ENCODE measurements around the gene ANKMY2. TPM values are rescaled to one million over a fixed set of nuclear protein-coding genes. Genes with fewer than 3 reads are reported as not detected.
"Not testable (repeated sequence)": the region's sequence is repeated elsewhere in the genome, so short reads cannot be mapped to it uniquely, and the experiment has no call there.

ANKMY2 gene
- total and polyA plus RNA-seq, 4 donors: 9.4 to 22.5 (median 12.9) TPM

DNA sequence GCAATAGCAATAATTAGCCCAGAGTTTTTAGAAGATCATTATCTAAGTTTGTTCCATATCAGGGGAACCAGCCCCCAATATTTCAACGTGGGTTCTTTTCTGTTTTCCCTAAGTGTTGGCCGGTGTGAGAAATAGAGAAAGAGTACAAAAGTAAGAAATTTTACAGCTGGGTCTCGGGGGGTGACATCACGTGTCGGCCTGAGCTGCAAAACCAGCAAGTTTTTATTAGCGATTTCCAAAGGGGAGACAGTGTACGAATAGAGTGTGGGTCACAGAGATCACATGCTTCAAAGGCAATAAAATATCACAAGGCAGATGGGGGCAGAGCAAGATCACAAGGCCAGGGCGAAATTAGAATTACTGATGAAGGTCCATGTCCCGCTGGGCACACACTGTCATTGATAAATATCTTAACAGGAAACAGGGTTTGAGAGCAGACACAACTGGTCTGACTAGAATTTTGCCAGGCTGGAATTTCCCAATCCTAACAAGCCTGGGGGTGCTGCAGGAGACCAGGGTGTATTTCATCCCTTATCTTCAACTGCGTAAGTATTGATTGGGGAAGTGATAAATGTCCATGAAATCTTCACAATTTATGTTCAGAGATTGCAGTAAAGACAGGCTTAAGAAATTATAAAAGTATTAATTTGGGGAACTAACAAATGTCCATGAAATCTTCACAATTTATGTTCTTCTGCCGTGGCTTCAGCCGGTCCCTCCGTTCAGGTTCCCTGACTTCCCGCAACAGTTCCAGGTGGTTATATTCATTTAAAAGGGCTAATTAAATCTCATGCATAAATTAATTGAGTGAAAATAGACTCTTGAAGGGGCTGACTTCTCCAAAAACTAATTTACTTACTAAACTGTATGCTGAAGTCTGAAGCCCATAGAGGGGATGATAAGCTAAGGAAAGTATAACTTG is 33.4 kb upstream of the ANKMY2 start:
- DNase-seq; H3K4me3 ChIP-seq (ENCODE audit: low read length in 2 of 2); intact Hi-C loops (cut with DNase I); H3K27me3 ChIP-seq (ENCODE audit: control insufficient read depth in 1 of 2, insufficient read depth in 2 of 2, low read length in 1 of 2); ATAC-seq (ENCODE audit: low FRiP score); H3K36me3 ChIP-seq (ENCODE audit: control insufficient read depth in 1 of 2, insufficient read depth in 2 of 2, low read length in 1 of 2); H3K27ac ChIP-seq (ENCODE audit: low read depth in 1 of 2, low read length in 2 of 2); H3K9me3 ChIP-seq (ENCODE audit: control insufficient read depth, low read length); H3K4me1 ChIP-seq (ENCODE audit: control insufficient read depth in 1 of 2, insufficient read depth in 2 of 2, low read length in 2 of 2): not testable (repeated sequence)
- WGBS, 2 donors: 89% methylated on average over 14 of the region's 14 CpGs

DNA sequence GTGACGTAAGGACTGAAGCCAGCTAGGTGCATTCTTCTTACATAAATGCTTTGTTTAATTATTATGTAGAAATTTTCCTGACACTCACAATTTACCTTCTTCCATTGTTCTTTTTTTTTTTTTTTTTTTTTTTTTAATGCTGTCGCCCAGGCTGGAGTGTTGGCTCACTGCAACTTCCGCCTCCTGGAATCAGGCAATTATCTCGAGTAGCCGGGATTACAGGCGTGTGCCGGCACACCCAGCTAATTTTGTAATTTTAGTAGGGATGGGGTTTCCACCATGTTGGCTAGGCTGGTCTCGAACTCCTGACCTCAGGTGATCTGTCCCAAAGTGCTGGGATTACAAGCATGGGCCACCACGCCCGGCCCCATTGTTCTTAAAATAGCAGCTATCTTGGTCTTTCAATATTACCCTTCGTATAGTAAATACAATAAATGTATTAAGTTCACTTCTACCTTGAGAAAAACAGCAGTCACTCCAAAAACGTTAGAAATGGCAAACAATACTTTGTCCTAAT is 32.5 kb upstream of the ANKMY2 start:
- ATAC-seq (ENCODE audit: low FRiP score): no peak
- H3K9me3 ChIP-seq (ENCODE audit: control insufficient read depth, low read length): no peaks in the 10 kb centered on the region
- no peak overlapping the region for H3K4me3 ChIP-seq (ENCODE audit: low read length in 2 of 2)
- no peak overlapping the region for H3K27ac ChIP-seq (ENCODE audit: low read depth in 1 of 2, low read length in 2 of 2)
- peaks cover 0 to 2% of the 10 kb centered on the region in 2 donors for H3K36me3 ChIP-seq (ENCODE audit: control insufficient read depth in 1 of 2, insufficient read depth in 2 of 2, low read length in 1 of 2)
- no peaks in the 10 kb centered on the region for H3K4me1 ChIP-seq (ENCODE audit: control insufficient read depth in 1 of 2, insufficient read depth in 2 of 2, low read length in 2 of 2)
- 93 to 94% methylated on average over 12 of the region's 12 CpGs for WGBS, 2 donors
- intact Hi-C loops (cut with DNase I): no loop called here
- no peaks in the 10 kb centered on the region for H3K27me3 ChIP-seq (ENCODE audit: control insufficient read depth in 1 of 2, insufficient read depth in 2 of 2, low read length in 1 of 2)
- DNase-seq: no peak

DNA sequence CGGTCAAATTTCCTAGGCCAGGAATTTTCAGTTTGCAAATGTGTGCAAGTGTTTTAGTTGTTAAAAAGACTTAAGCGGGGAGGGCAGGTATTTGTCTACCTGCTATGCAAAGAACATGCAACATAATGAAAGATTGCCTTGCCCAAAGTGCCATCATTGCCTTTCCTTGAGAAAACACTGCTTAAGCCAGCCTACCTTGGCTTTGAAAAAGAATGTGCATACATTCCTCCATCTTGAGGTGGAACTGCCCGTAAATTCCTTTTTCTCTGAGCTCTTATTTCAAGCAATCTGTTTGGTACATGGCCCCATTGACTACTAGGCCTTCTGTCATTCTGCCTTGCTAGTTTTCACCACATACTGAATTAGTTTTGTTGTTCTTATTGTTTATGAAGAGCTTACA is 29.7 kb upstream of the ANKMY2 start:
- no peaks in the 10 kb centered on the region for H3K27me3 ChIP-seq (ENCODE audit: control insufficient read depth in 1 of 2, insufficient read depth in 2 of 2, low read length in 1 of 2)
- H3K9me3 ChIP-seq (ENCODE audit: control insufficient read depth, low read length): no peaks in the 10 kb centered on the region
- intact Hi-C loops (cut with DNase I): no loop called here
- no peaks in the 10 kb centered on the region for H3K4me1 ChIP-seq (ENCODE audit: control insufficient read depth in 1 of 2, insufficient read depth in 2 of 2, low read length in 2 of 2)
- peaks cover 0 to 2% of the 10 kb centered on the region in 2 donors for H3K36me3 ChIP-seq (ENCODE audit: control insufficient read depth in 1 of 2, insufficient read depth in 2 of 2, low read length in 1 of 2)
- H3K27ac ChIP-seq (ENCODE audit: low read depth in 1 of 2, low read length in 2 of 2): no peak overlapping the region
- ATAC-seq (ENCODE audit: low FRiP score) (no peak), DNase-seq (no peak)
- 89 to 92% methylated on average over 3 of the region's 3 CpGs for WGBS, 2 donors
- H3K4me3 ChIP-seq (ENCODE audit: low read length in 2 of 2): no peak overlapping the region

DNA sequence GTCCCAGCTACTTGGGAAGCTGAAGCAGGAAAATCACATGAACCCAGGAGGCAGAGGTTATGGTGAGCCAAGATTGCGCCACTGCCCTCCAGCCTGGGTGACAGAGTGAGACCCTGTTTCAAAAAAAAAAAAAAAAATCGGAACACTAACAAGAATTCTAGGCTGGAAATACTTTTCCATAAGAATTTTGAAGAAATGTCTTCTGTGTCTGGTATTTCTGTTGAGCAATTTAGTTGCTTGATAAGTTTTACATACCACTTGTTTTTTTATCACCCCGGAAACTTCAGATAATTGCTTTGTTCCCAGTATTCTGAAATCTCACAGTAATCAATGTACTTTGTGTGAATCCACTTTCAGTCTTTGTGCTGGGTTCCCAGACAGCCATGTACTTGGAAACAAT is 26.3 kb upstream of the ANKMY2 start:
- WGBS, 2 donors: 86 to 98% methylated on average over 3 of the region's 3 CpGs
- DNase-seq (no peak), ATAC-seq (ENCODE audit: low FRiP score) (no peak)
- intact Hi-C loops (cut with DNase I): no loop called here
- no peaks in the 10 kb centered on the region for H3K4me1 ChIP-seq (ENCODE audit: control insufficient read depth in 1 of 2, insufficient read depth in 2 of 2, low read length in 2 of 2)
- no peak overlapping the region for H3K27ac ChIP-seq (ENCODE audit: low read depth in 1 of 2, low read length in 2 of 2)
- no peaks in the 10 kb centered on the region for H3K9me3 ChIP-seq (ENCODE audit: control insufficient read depth, low read length)
- peaks cover 0 to 2% of the 10 kb centered on the region in 2 donors for H3K36me3 ChIP-seq (ENCODE audit: control insufficient read depth in 1 of 2, insufficient read depth in 2 of 2, low read length in 1 of 2)
- no peaks in the 10 kb centered on the region for H3K27me3 ChIP-seq (ENCODE audit: control insufficient read depth in 1 of 2, insufficient read depth in 2 of 2, low read length in 1 of 2)
- no peak overlapping the region for H3K4me3 ChIP-seq (ENCODE audit: low read length in 2 of 2)

DNA sequence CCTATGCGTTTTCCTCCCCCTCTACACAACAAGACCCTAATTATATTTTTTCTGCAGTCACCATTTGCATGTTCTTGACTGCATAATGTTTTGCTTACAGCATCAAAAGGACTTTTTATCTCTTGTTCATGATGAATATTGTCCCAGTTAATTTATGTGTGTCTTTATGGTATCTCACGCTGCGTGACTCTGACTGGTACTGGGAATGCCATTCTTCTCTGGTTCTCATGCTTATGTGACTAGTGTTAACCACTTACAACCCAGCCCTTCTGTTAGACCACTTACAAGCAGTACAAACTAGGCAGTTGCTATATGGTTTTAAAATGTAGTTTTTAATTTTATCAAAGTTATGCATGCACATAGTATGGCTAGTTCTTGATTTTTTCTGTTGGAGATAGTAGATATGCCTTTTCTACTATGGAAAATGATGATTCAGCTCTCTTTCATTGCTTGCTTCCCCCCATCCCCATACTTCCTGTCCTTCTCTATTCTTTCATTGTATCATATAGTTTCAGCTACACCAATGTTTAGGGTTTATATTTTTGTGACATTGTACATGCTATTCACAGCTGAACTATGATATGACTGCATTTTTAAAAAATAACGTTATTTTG is 25.3 kb upstream of the ANKMY2 start:
- intact Hi-C loops (cut with DNase I): no loop called here
- Histone ChIP-seq H3K4me1 (ENCODE audit: control insufficient read depth in 1 of 2, insufficient read depth in 2 of 2, low read length in 2 of 2) (no peaks in the 10 kb centered on the region), H3K9me3 (ENCODE audit: control insufficient read depth, low read length) (no peaks in the 10 kb centered on the region), H3K27me3 (ENCODE audit: control insufficient read depth in 1 of 2, insufficient read depth in 2 of 2, low read length in 1 of 2) (no peaks in the 10 kb centered on the region), H3K36me3 (ENCODE audit: control insufficient read depth in 1 of 2, insufficient read depth in 2 of 2, low read length in 1 of 2) (peaks cover 0 to 2% of the 10 kb centered on the region in 2 donors), H3K4me3 (ENCODE audit: low read length in 2 of 2) (no peak overlapping the region), H3K27ac (ENCODE audit: low read depth in 1 of 2, low read length in 2 of 2) (no peak overlapping the region)
- DNase-seq: no peak
- 92 to 94% methylated on average over 4 of the region's 4 CpGs for WGBS, 2 donors
- ATAC-seq (ENCODE audit: low FRiP score): no peak

DNA sequence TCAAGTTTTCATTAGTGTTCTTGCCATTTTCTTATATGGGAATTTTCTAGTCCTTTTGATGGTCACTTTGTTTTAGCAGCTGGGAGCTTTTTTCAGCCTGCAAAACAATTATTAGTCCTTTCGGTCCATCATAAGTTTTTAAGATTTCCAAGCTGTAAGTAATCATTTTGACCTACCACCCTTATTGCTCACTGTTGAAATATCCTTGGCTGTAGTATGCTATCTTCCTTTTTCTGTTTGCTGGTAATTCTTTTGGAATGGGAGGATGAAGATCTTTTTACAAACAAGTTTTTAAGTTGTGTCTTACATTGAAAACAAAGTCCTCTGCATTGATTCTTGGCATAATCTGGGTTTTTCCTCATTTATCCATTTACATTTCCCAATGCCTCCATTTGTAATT is 24.5 kb upstream of the ANKMY2 start:
- no peaks in the 10 kb centered on the region for H3K4me1 ChIP-seq (ENCODE audit: control insufficient read depth in 1 of 2, insufficient read depth in 2 of 2, low read length in 2 of 2)
- H3K36me3 ChIP-seq (ENCODE audit: control insufficient read depth in 1 of 2, insufficient read depth in 2 of 2, low read length in 1 of 2): no peaks in the 10 kb centered on the region
- no peaks in the 10 kb centered on the region for H3K27me3 ChIP-seq (ENCODE audit: control insufficient read depth in 1 of 2, insufficient read depth in 2 of 2, low read length in 1 of 2)
- no peak overlapping the region for H3K4me3 ChIP-seq (ENCODE audit: low read length in 2 of 2)
- ATAC-seq (ENCODE audit: low FRiP score) (no peak), DNase-seq (no peak)
- WGBS, 2 donors: 68 to 84% methylated on average over 1 of the region's 1 CpG
- intact Hi-C loops (cut with DNase I): no loop called here
- H3K27ac ChIP-seq (ENCODE audit: low read depth in 1 of 2, low read length in 2 of 2): no peak overlapping the region
- no peaks in the 10 kb centered on the region for H3K9me3 ChIP-seq (ENCODE audit: control insufficient read depth, low read length)

DNA sequence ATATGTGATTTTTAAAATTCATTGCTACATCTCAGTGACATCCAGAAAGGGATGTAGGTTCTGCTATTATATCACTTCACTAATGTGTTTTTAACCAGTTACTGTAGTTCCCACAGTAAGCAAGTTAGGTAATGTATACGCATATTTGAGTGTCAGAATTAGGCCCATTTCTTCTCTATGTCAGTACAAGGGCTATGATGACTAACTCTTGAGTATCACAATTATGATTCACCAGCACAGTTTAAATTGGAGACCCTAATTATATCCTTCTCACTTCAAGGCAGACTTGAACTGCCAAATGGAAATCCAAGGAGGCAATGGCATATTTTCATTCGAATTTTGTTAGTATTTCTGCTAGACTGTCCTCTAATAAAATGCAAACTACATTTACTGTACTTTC is 24.0 kb upstream of the ANKMY2 start:
- Histone ChIP-seq H3K36me3 (ENCODE audit: control insufficient read depth in 1 of 2, insufficient read depth in 2 of 2, low read length in 1 of 2) (no peaks in the 10 kb centered on the region), H3K27me3 (ENCODE audit: control insufficient read depth in 1 of 2, insufficient read depth in 2 of 2, low read length in 1 of 2) (no peaks in the 10 kb centered on the region), H3K4me1 (ENCODE audit: control insufficient read depth in 1 of 2, insufficient read depth in 2 of 2, low read length in 2 of 2) (no peaks in the 10 kb centered on the region), H3K9me3 (ENCODE audit: control insufficient read depth, low read length) (no peaks in the 10 kb centered on the region), H3K27ac (ENCODE audit: low read depth in 1 of 2, low read length in 2 of 2) (no peak overlapping the region), H3K4me3 (ENCODE audit: low read length in 2 of 2) (no peak overlapping the region)
- ATAC-seq (ENCODE audit: low FRiP score) (no peak), DNase-seq (no peak)
- intact Hi-C loops (cut with DNase I): no loop called here
- 86 to 95% methylated on average over 2 of the region's 2 CpGs for WGBS, 2 donors

DNA sequence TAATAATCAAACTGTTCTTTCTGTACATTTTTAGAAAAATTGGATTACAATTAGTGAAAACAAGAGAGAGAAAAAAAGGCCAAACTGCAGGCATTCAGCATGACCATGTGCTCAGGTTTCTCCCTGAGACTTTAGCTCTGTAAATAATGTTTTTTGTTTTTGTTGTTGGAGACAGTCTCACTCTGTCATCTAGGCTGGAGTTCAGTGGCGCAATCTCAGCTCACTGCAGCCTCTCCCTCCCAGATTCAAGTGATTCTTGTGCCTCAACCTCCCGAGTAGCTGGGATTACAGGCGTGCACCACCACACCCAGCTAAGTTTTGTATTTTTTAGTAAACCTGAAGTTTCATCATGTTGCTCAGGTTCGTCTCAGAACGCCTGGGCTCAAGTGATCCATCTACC is 23.4 kb upstream of the ANKMY2 start:
- H3K4me1 ChIP-seq (ENCODE audit: control insufficient read depth in 1 of 2, insufficient read depth in 2 of 2, low read length in 2 of 2): no peaks in the 10 kb centered on the region
- H3K36me3 ChIP-seq (ENCODE audit: control insufficient read depth in 1 of 2, insufficient read depth in 2 of 2, low read length in 1 of 2): no peaks in the 10 kb centered on the region
- H3K27me3 ChIP-seq (ENCODE audit: control insufficient read depth in 1 of 2, insufficient read depth in 2 of 2, low read length in 1 of 2): no peaks in the 10 kb centered on the region
- H3K27ac ChIP-seq (ENCODE audit: low read depth in 1 of 2, low read length in 2 of 2): no peak overlapping the region
- DNase-seq: no peak
- no peak overlapping the region for H3K4me3 ChIP-seq (ENCODE audit: low read length in 2 of 2)
- 97 to 98% methylated on average over 5 of the region's 5 CpGs for WGBS, 2 donors
- H3K9me3 ChIP-seq (ENCODE audit: control insufficient read depth, low read length): no peaks in the 10 kb centered on the region
- no peak for ATAC-seq (ENCODE audit: low FRiP score)
- intact Hi-C loops (cut with DNase I): no loop called here
